C4-2B (cell line): ENCODE results near the gene XPO4.
"Not testable (repeated sequence)": the region's sequence is repeated elsewhere in the genome, so short reads cannot be mapped to it uniquely, and the experiment has no call there.

Experiments used
- H3K27ac ChIP-seq: fragments of 450-650 bp; 2 replicates; pipeline ENCODE4 v1.5.1; 2017
- ZFX ChIP-seq: fragments of 450-650 bp; IDR thresholded peaks from 2 replicates; pipeline ENCODE4 v1.6.1; 2017
- TF ChIP-seq, protein P1 (sequence below): fragments of 450-650 bp; conservative IDR thresholded peaks from 2 replicates; pipeline ENCODE4 v1.5.1; 2017; ENCODE audit warnings: mild to moderate bottlenecking

Gene XPO4

DNA sequence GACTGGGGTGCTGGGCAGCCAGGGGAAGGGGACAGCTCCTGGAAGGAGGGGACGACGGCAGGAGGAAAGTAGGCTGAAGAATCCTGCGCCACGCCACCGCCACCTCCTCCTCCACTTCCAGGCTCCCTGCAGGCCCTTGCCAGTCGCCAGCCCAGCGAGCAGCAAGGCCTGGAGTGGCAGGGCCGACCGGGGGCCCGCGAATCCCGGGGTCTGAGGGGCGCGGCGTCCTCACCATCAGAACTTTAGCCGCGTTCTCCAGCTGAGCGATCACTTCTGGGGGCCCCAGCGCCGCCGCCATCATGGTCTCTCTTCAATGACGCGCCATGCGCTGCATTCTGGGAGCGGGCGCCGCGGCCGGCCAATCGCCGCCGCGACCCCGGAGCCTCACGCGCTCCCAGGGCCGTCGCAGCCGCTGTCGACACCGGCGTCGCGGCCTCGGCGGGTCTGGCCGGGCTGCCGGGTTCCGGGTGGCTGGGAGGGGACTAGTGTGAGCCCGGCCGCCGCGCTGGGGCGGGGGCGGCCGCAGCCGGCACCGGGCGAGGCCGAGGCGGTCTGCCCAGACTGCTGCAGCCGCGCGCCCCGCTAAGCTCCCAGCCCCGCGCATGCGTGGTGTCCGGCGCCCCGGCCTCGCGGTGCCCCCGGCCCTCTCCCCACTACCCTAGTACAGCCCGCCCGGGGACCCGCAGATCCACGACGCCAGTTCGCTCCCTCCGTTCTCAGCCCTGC lies at the start of gene XPO4:
Gene XPO4 (minus strand): TSS at position 309 of the 726 bp plus-strand sequence. CDS start 8 bp downstream, at position 301.
- TF ChIP-seq ZFX = peak; percentile 90
- TF ChIP-seq, protein P1, sequence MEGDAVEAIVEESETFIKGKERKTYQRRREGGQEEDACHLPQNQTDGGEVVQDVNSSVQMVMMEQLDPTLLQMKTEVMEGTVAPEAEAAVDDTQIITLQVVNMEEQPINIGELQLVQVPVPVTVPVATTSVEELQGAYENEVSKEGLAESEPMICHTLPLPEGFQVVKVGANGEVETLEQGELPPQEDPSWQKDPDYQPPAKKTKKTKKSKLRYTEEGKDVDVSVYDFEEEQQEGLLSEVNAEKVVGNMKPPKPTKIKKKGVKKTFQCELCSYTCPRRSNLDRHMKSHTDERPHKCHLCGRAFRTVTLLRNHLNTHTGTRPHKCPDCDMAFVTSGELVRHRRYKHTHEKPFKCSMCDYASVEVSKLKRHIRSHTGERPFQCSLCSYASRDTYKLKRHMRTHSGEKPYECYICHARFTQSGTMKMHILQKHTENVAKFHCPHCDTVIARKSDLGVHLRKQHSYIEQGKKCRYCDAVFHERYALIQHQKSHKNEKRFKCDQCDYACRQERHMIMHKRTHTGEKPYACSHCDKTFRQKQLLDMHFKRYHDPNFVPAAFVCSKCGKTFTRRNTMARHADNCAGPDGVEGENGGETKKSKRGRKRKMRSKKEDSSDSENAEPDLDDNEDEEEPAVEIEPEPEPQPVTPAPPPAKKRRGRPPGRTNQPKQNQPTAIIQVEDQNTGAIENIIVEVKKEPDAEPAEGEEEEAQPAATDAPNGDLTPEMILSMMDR = no peak
- peak within 1 kb of the TSS; percentile 89 for H3K27ac ChIP-seq

DNA sequence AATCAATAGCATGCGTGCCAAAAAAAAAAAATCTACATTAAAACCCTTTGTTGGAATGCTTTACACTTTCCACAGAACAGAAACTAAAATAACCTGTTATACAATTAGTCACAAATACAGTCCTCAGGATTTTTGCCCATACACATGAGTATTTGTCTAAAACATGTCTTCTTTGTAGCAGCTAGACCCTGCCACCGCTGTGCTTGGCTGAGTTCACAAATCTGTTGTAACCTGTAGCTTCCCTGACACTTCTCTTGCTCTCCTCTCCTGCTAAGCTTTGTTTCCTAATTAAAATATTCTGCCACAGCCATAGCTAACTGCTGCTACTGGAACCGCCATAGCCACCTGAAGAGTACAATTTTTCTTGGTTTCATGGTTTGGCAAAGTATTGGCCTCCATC lies 45.5 kb upstream of the XPO4 start:
- not testable (repeated sequence) for H3K27ac ChIP-seq

DNA sequence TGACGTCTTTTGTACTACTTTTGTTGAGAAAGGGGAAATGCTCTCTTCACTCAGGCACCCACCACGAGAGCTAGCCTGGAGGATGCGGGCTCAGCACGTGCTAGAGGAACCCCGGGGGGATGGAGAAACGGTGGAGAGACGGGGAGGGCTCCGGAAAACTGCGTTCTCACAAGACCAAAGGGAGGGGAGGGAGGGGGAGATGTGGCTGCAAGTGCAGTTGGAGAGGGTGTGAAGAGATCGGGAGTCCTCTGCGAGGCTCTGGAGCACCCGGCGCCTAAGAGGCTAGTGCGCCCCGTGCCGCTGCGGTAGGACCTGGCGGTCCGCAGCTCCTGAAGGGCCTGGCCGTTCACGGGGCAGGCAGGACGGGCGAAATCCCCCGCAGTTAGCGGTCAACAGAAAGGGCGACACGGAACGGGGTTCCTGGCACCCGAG lies 43.4 kb upstream of the XPO4 start:
- no peak overlapping the region for H3K27ac ChIP-seq

DNA sequence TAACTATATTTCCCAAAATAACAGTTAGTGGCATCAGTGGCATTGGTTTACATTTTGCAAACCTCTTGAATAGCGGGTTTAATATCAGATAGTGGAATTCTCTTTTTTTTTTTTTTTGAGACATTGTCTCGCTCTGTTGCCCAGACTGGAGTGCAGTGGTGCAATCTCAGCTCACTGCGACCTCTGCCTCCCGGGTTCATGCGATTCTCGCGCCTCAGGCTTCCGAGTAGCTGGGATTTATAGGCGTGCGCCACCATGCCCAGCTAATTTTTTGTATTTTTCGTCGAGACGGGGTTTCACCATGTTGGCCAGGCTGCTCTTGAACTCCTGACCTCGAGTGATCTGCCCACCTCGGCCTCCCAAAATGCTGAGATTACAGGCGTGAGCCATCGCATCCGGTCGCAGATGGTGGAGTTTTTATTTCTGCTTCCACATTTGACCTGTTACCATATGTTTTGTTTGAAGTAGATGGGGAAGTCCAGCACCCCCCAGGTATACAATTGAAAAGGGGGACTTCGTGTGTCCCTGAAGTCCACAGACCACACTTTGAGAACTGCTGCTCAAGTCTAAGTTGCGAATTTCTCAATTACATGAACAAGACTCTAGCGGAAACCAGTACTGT lies 40.5 kb upstream of the XPO4 start:
- peak overlapping the region; percentile 20 for H3K27ac ChIP-seq
- TF ChIP-seq ZFX = no peak
- TF ChIP-seq, protein P1 = 0 out of 2 replicates have a peak, but pooled peaks have one; percentile 55

More for the DNA sequence above, 43.4 kb upstream of the XPO4 start:
- no peak for TF ChIP-seq ZFX
- TF ChIP-seq, protein P1 = no peak

DNA sequence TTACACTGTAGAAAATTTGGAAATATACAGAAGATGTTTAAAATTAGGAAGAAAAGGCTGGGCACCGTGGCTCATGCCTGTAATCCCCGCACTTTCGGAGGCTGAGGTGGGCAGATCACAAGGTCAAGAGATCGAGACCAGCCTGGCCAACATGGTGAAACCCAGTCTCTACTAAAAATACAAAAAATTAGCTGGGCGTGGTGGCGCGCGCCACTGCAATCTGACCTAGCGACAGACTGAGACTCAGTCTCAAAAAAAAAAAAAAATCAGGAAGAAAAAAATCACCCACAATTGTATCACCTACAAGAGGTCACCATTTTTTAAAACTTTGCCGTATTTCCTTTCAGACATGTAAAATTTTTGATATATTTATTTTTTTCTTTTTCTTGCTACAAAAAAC lies 38.0 kb upstream of the XPO4 start:
- H3K27ac ChIP-seq = not testable (repeated sequence)

DNA sequence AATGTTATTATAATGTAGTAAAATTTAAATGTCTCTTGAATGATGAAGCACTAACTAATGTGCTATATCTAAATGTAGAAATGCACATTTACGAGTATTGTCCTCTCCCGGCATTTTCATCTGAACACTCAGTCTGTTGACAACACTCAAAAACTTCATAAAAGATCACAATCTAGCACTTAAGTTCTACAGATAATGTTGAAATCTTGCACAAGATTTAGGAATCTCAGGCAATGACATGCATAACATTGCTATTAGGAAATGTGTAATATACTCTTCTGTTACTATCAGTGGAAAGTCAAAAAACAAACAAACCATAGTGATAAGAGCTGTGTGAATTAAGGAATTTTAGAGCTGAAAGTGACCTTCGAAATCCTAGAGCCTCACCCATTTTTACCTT lies 37.5 kb upstream of the XPO4 start:
- TF ChIP-seq, protein P1 = no peak
- TF ChIP-seq ZFX = no peak
- no peak overlapping the region for H3K27ac ChIP-seq

DNA sequence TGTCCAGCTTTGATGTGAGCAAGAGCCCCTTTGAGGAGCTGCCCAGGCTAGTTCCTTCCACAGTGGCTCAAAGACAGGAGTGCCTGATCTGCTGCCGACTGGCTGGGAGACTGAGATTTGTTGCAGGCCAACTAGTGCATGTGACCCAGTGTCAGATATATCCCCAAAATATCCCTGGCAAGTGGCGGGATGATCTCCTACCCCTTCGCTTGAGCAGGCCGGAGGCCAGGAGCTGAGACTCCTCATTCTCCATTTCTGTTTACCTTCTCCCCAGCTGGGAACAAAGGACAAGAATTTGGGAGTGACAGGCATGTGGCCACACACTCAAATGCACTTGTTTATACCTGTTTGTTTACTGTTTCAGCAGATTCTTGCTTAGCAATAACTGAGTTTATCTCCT lies 37.1 kb upstream of the XPO4 start:
- no peak for TF ChIP-seq ZFX
- TF ChIP-seq, protein P1 = no peak
- H3K27ac ChIP-seq = no peak overlapping the region

DNA sequence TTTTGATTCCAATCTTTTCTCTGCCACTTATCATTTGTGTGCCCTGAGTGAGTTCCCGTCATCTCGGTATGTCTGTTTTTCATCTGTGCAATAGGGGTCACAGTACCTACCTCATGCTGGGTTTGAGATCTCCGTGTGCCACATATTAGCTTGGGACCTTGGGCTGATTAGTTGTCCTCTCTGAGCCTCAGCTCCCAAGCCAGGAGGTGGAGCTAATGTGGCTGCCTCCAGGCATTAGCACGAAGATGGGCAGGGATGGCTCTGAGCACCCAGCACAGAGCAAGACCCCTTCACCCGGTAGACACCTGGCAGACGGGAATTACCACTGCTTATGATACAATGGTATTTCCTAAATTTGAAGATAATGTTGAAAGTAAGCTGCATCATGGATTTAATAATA lies 35.8 kb upstream of the XPO4 start:
- TF ChIP-seq, protein P1 = no peak
- no peak for TF ChIP-seq ZFX
- no peak overlapping the region for H3K27ac ChIP-seq
